Osteoblast (primary cell): ENCODE measurements around the gene MTHFS. TPM values are rescaled to one million over a fixed set of nuclear protein-coding genes. Genes with fewer than 3 reads are reported as not detected.

Experiments used
- DNase-seq: peaks from one replicate; pipeline ENCODE4 v3.0.0; 2011; ENCODE audit warnings: low spot score, mixed read lengths; ENCODE audit not compliant: insufficient read length; ENCODE audit errors: missing footprints
- H2AFZ ChIP-seq: 2 replicates; pipeline ENCODE4 v1.6.0; 2011; ENCODE audit warnings: mild to moderate bottlenecking, low read length
- H3K27ac ChIP-seq: 2 replicates; pipeline ENCODE4 v1.5.1; 2011; ENCODE audit warnings: mild to moderate bottlenecking, low read depth, low read length, moderate library complexity
- H3K27me3 ChIP-seq: 2 replicates; pipeline ENCODE4 v1.6.0; 2012; ENCODE audit warnings: mild to moderate bottlenecking, control low read depth, inconsistent platforms, low read length, moderate library complexity; ENCODE audit not compliant: insufficient read depth
- H3K36me3 ChIP-seq: 2 replicates; pipeline ENCODE4 v1.5.1; 2011; ENCODE audit warnings: mild to moderate bottlenecking, low read length, control low read depth, moderate library complexity; ENCODE audit not compliant: insufficient read depth
- H3K4me1 ChIP-seq: 2 replicates; pipeline ENCODE4 v1.5.1; 2011; ENCODE audit warnings: mild to moderate bottlenecking, low read length, control low read depth, moderate library complexity; ENCODE audit not compliant: insufficient read depth
- H3K4me2 ChIP-seq: 2 replicates; pipeline ENCODE4 v1.6.0; 2011; ENCODE audit warnings: mild to moderate bottlenecking, low read length; ENCODE audit not compliant: insufficient read depth
- H3K4me3 ChIP-seq: fragments of 200-600 bp; sonication (generic); 3 replicates; pipeline ENCODE4 v1.5.1; 2012; ENCODE audit warnings: mild to moderate bottlenecking, low read length, inconsistent platforms; ENCODE audit not compliant: insufficient read depth
- H3K79me2 ChIP-seq: 2 replicates; pipeline ENCODE4 v1.6.0; 2012; ENCODE audit warnings: mild to moderate bottlenecking, low read length, control low read depth, inconsistent platforms; ENCODE audit not compliant: insufficient read depth
- H3K9me3 ChIP-seq: 2 replicates; pipeline ENCODE4 v1.5.1; 2011; ENCODE audit warnings: low read depth, low read length, control low read depth
- H4K20me1 ChIP-seq: 2 replicates; pipeline ENCODE4 v1.6.0; 2012; ENCODE audit warnings: mild to moderate bottlenecking, low read length, control low read depth; ENCODE audit not compliant: insufficient read depth
- CTCF ChIP-seq: IDR thresholded peaks from 2 replicates; pipeline ENCODE4 v1.5.1; 2011; ENCODE audit warnings: mild to moderate bottlenecking, low read depth, low read length, moderate library complexity; ENCODE audit errors: extremely low read depth
- total RNA-seq: library from RNA; depleted of rRNA; stranded (reverse); fragments of >200 nt; gene quantifications from 2 replicates; pipeline ENCODE4 v1.2.3, GENCODE V29; 2012

Gene MTHFS
- total RNA-seq, 1 donor = 17.0 TPM

- Histone ChIP-seq H3K36me3 (peaks cover 13% of the 10 kb centered on the region), H3K27me3 (no peaks in the 10 kb centered on the region), H3K4me1 (peaks cover 8% of the 10 kb centered on the region), H2AFZ (no peak overlapping the region), H4K20me1 (no peaks in the 10 kb centered on the region), H3K9me3 (no peaks in the 10 kb centered on the region), H3K4me3 (no peak overlapping the region), H3K4me2 (no peak overlapping the region), H3K79me2 (peaks cover 2% of the 10 kb centered on the region), H3K27ac (peak overlapping the region; percentile 16)
- no peak for TF ChIP-seq CTCF
- DNase-seq = no peak
Measured at GRCh38 chr15:79887054-79887930, 9.5 kb downstream of the MTHFS start.

- TF ChIP-seq CTCF = no peak
- Histone ChIP-seq H3K36me3 (peaks cover 13% of the 10 kb centered on the region), H3K9me3 (no peaks in the 10 kb centered on the region), H3K4me3 (no peak overlapping the region), H2AFZ (no peak overlapping the region), H4K20me1 (no peaks in the 10 kb centered on the region), H3K4me1 (peaks cover 8% of the 10 kb centered on the region), H3K4me2 (no peak overlapping the region), H3K79me2 (peaks cover 2% of the 10 kb centered on the region), H3K27me3 (no peaks in the 10 kb centered on the region), H3K27ac (no peak overlapping the region)
- DNase-seq = no peak
Measured at GRCh38 chr15:79886124-79886523, 10.7 kb downstream of the MTHFS start.

GRCh38 chr15:79884204-79884596, 12.6 kb downstream of the MTHFS start:
- peaks cover 8% of the 10 kb centered on the region for H3K4me1 ChIP-seq
- no peak overlapping the region for H3K4me3 ChIP-seq
- H3K4me2 ChIP-seq = no peak overlapping the region
- no peaks in the 10 kb centered on the region for H3K9me3 ChIP-seq
- no peak for TF ChIP-seq CTCF
- H2AFZ ChIP-seq = no peak overlapping the region
- no peaks in the 10 kb centered on the region for H4K20me1 ChIP-seq
- no peak for DNase-seq
- H3K27ac ChIP-seq = no peak overlapping the region
- H3K27me3 ChIP-seq = no peaks in the 10 kb centered on the region
- H3K36me3 ChIP-seq = peaks cover 13% of the 10 kb centered on the region
- H3K79me2 ChIP-seq = peaks cover 2% of the 10 kb centered on the region

- Histone ChIP-seq H3K27me3 (no peaks in the 10 kb centered on the region), H3K36me3 (peaks cover 9% of the 10 kb centered on the region), H3K4me3 (no peak overlapping the region), H3K9me3 (no peaks in the 10 kb centered on the region), H4K20me1 (no peaks in the 10 kb centered on the region), H2AFZ (no peak overlapping the region), H3K27ac (no peak overlapping the region), H3K4me1 (peaks cover 8% of the 10 kb centered on the region), H3K79me2 (peaks cover 2% of the 10 kb centered on the region), H3K4me2 (no peak overlapping the region)
- TF ChIP-seq CTCF = no peak
- no peak for DNase-seq
Measured at GRCh38 chr15:79883579-79884203, 13.1 kb downstream of the MTHFS start.
